GM06990 (cell line): Measurements from ENCODE around the gene DAPP1.

Experiments
- DNase-seq: peaks from one replicate; pipeline ENCODE4 v3.0.0-alpha.2; 2011; ENCODE audit not compliant: insufficient read length; ENCODE audit errors: extremely low read depth
- H3K27me3 ChIP-seq: replicated peaks from 2 replicates; pipeline ENCODE4 v1.6.0; 2011; ENCODE audit warnings: low read length; ENCODE audit not compliant: control insufficient read depth, insufficient read depth
- H3K36me3 ChIP-seq: 2 replicates; pipeline ENCODE4 v1.5.1; 2011; ENCODE audit warnings: low read length; ENCODE audit not compliant: control insufficient read depth, insufficient read depth
- H3K4me3 ChIP-seq: replicated peaks from 2 replicates; pipeline ENCODE4 v1.5.1; 2011; ENCODE audit warnings: low read depth, mild to moderate bottlenecking, control low read depth, low read length
- TF ChIP-seq, protein P1 (sequence below): IDR thresholded peaks from 2 replicates; pipeline ENCODE4 v1.5.1; 2011; ENCODE audit warnings: low read length, control low read depth, mild to moderate bottlenecking, inconsistent platforms; ENCODE audit not compliant: insufficient read depth, poor library complexity, severe bottlenecking

The DAPP1 gene

DNA sequence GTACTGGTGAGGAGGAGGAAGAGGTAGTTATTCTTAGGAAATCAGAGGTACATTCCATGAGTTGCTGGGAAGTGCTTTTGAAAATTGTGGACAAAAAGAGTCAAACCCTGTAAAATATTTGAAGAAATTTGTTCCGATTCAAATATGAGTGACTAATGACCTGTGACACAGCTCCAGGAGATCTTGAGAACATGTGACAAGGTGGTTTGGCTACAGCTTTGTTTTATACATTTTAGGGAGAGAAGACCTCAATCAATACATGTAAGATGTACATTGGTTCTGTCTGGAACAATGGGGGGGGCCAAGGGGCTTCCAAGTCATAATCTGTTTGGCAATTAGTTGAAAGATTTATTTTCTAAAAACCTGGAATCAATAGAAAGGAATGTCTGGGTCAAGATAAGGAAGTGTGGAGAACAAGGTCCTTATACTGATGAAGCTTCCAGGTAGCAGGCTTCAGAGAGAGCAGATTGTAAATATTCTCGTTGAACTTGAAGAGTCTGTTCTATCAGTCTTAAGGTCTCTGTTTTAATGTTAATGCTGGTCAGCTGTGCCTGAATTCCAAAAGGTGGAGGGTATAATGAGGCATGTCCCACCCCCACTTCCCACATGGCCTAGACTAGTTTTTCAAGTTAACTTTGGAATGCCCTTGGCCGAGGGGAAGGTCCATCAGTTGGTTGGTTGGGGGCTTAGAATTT, 15.5 kb upstream of the DAPP1 start:
- no peak overlapping the region for H3K4me3 ChIP-seq
- no peak for DNase-seq
- no peaks in the 10 kb centered on the region; the same call in 1 of the 2 replicates for H3K27me3 ChIP-seq
- H3K36me3 ChIP-seq = no peaks in the 10 kb centered on the region
- TF ChIP-seq, protein P1, sequence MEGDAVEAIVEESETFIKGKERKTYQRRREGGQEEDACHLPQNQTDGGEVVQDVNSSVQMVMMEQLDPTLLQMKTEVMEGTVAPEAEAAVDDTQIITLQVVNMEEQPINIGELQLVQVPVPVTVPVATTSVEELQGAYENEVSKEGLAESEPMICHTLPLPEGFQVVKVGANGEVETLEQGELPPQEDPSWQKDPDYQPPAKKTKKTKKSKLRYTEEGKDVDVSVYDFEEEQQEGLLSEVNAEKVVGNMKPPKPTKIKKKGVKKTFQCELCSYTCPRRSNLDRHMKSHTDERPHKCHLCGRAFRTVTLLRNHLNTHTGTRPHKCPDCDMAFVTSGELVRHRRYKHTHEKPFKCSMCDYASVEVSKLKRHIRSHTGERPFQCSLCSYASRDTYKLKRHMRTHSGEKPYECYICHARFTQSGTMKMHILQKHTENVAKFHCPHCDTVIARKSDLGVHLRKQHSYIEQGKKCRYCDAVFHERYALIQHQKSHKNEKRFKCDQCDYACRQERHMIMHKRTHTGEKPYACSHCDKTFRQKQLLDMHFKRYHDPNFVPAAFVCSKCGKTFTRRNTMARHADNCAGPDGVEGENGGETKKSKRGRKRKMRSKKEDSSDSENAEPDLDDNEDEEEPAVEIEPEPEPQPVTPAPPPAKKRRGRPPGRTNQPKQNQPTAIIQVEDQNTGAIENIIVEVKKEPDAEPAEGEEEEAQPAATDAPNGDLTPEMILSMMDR = no peak

DNA sequence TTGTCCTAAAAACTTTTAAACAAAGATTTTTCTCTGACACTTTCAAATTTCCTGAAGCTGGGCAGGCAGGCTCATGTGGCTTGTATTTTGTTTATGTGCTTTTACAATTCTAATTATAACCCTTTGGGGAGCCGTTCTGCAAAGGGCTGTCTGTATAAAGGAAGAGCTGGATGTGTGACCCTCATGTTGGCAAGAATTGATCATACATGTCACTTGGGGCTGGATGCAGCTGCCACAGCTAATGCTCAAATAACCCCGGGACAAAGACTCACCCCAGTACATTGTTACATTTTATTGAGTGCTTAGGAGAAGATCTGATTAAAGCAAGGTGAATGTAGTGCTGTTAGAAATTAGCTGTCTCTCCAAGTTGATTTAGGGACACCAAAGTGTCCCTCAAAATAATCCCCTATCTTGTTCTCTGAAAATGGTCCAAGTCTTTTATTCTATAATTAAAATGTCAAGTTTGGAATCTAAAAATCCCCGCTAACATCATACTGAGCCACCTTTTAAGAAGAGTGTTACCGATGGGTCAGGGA, 13.0 kb upstream of the DAPP1 start:
- TF ChIP-seq, protein P1 = no peak
- DNase-seq = no peak
- Histone ChIP-seq H3K27me3 (no peaks in the 10 kb centered on the region; the same call in 1 of the 2 replicates), H3K4me3 (no peak overlapping the region), H3K36me3 (no peaks in the 10 kb centered on the region)

DNA sequence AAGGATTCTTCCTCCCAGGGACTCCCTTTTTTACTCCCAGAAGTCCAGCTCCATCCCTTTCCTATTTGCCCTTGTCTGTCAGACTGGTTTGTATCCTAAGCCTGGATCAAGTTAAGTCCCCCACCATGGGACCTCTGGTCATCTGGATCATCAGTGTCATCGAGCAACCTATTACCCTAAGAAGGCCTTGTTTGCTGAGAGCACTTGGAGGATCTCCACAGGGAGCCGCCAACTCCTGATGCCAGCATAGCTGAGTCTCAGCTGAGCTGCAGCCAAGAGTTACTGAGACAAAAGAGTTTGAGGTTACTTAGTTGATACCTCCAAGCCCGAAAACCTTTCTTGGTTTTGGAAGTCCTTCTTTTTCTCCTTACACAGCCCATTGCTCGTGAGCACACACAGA, 10.1 kb upstream of the DAPP1 start:
- no peak for DNase-seq
- TF ChIP-seq, protein P1 = no peak
- Histone ChIP-seq H3K27me3 (no peaks in the 10 kb centered on the region), H3K4me3 (no peak overlapping the region), H3K36me3 (no peaks in the 10 kb centered on the region)

DNA sequence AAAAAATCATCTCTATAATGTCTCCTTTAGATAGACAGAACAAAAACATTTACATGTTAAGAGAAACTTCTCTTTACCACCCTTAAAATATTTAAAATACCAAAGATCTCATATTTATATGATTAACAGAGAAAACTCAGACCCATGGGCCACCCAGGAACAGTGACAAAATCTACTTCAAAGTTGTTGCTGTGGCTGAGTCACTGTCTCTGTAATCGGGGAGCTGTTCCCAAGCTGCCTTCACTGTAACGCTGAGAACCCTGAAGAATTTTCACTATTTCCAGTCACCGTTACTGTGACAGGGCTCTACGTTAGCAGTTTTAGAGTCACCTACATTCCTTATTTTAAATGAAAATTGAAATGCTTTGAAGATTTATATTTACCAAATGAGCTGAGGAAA, 9.0 kb upstream of the DAPP1 start:
- Histone ChIP-seq H3K27me3 (no peaks in the 10 kb centered on the region), H3K36me3 (no peaks in the 10 kb centered on the region), H3K4me3 (no peak overlapping the region)
- no peak for DNase-seq
- TF ChIP-seq, protein P1 = no peak

DNA sequence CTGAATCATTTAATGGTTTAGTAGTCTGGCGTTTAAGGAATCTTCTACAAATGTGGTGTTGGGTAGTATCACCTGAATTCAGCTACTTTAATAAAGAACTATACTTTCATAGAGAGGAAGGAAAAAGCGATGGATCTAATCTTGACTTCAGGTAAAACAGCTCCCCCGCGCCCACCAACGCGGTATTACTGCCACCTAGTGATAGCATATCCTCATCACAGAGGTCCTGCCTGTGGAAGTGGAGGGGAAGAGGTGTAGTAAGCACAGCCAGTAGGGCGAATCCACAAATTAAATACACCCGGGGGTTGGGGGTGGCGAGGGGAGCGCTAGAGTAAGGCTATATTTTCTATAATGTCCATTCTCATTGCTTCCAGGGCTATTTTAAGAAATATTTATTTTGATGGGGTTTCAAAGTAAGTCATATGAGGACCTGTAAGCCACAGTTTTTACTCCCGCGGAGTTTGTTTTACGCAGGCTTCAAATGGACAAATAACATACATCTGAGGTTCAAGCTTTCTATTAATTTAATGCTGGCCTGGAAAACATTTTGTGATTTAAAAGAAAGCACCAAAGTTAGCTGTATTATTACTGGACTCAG, 8.3 kb upstream of the DAPP1 start:
- no peak for DNase-seq
- H3K36me3 ChIP-seq = no peaks in the 10 kb centered on the region
- TF ChIP-seq, protein P1 = peak; percentile 75
- no peak overlapping the region for H3K4me3 ChIP-seq
- no peaks in the 10 kb centered on the region for H3K27me3 ChIP-seq
